Measurements from ENCODE around the gene TFPI. TPM values are rescaled to one million over a fixed set of nuclear protein-coding genes. Genes with fewer than 3 reads are reported as not detected.

TFPI gene
- total and polyA plus RNA-seq, 2 of the 8 experiments (the other 6 are each of a cell fraction or from before 2014, with no cell fraction given), result 2.0 to 7.1 TPM

- TF ChIP-seq CHD7 (IDR thresholded peaks at IDR 0.05; ENCODE audit: insufficient replicate concordance, low read length), result no peak
- TF ChIP-seq RXRA (IDR thresholded peaks at IDR 0.05; ENCODE audit: insufficient read depth, low read depth, low read length), result no peak
- TF ChIP-seq BCL11A (IDR thresholded peaks at IDR 0.05; ENCODE audit: low read depth in 2 of 2, low read length in 2 of 2), result no peak
- no peak for TF ChIP-seq HDAC2 (IDR thresholded peaks at IDR 0.05; ENCODE audit: borderline replicate concordance in 1 of 2, low read depth in 2 of 2, low read length in 2 of 2)
- TF ChIP-seq FOSL1 (IDR thresholded peaks at IDR 0.05; ENCODE audit: insufficient read depth, low read depth, low read length), result no peak
- TF ChIP-seq CEBPB (IDR thresholded peaks at IDR 0.05; ENCODE audit: low read depth, low read length), result no peak
- TF ChIP-seq, protein P1, sequence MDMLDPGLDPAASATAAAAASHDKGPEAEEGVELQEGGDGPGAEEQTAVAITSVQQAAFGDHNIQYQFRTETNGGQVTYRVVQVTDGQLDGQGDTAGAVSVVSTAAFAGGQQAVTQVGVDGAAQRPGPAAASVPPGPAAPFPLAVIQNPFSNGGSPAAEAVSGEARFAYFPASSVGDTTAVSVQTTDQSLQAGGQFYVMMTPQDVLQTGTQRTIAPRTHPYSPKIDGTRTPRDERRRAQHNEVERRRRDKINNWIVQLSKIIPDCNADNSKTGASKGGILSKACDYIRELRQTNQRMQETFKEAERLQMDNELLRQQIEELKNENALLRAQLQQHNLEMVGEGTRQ (IDR thresholded peaks at IDR 0.05; ENCODE audit: low read length), result no peak
- no peak for TF ChIP-seq CHD2 (IDR thresholded peaks at IDR 0.05; ENCODE audit: low read length)
- no peak for TF ChIP-seq TAF1 (IDR thresholded peaks at IDR 0.05; ENCODE audit: low read depth, low read length)
- no peak for TF ChIP-seq TBP (IDR thresholded peaks at IDR 0.05; ENCODE audit: low read depth, low read length)
- no peak for TF ChIP-seq SP1 (IDR thresholded peaks at IDR 0.05; ENCODE audit: low read depth, low read length)
Measured at GRCh38 chr2:187523325-187523724, 30.9 kb downstream of the TFPI start (continued).
